ENCODE measurements around the gene PLAC1. TPM values are rescaled to one million over a fixed set of nuclear protein-coding genes. Genes with fewer than 3 reads are reported as not detected.

Gene PLAC1
- total and polyA plus RNA-seq, 2 of the 13 experiments (the other 11 are each of a cell fraction or from before 2014, with no cell fraction given): 0.40 to 2.7 TPM

GRCh38 chrX:134677332-134677731, 19.1 kb upstream of the PLAC1 start:
- Histone ChIP-seq H3K4me1 (ENCODE audit: insufficient read depth, low read length) (no peaks in the 10 kb centered on the region), H3K27me3 (ENCODE audit: control insufficient read depth in 1 of 2, insufficient read depth in 2 of 2, low read length in 2 of 2) (no peaks in the 10 kb centered on the region), H3K4me2 (ENCODE audit: low read depth, low read length) (no peak overlapping the region), H3K79me2 (ENCODE audit: insufficient read depth, low read length) (no peaks in the 10 kb centered on the region), H2AFZ (ENCODE audit: low read length) (no peak overlapping the region), H3K4me3 (replicated peaks in 1 of 3; ENCODE audit: insufficient read depth in 1 of 3, low read depth in 2 of 3, low read length in 3 of 3) (no peak overlapping the region), H3K9ac (ENCODE audit: insufficient read depth, low read depth, low read length) (no peak overlapping the region), H3K9me3 (ENCODE audit: low read length) (no peaks in the 10 kb centered on the region), H3K27ac (ENCODE audit: extremely low read length, insufficient read depth, low read length) (no peak overlapping the region), H3K36me3 (replicated peaks in 1 of 2; ENCODE audit: control insufficient read depth in 1 of 2, insufficient read depth in 2 of 2, low read length in 2 of 2) (no peaks in the 10 kb centered on the region), H4K20me1 (ENCODE audit: insufficient read depth, low read length) (no peaks in the 10 kb centered on the region)
- ChIA-PET CTCF (ENCODE audit: low intra/inter-chr PET ratio, low total read pairs) (no interaction called here), POLR2A (no interaction called here)
- ATAC-seq (no peak), FAIRE-seq (no peak), DNase-seq (ENCODE audit: low spot score) (no peak)
- in situ Hi-C loops (cut with HindIII; ENCODE audit: extremely low pct_ligation_motif_present, low pct_unique_long_range_greater_than_20kb): no loop called here
- intact Hi-C loops (cut with micrococcal nuclease; ENCODE audit: unreplicated experiment): no loop called here
- BruUV-seq (replicated peaks): no TSS peak
- 48% methylated on average over 4 of the region's 4 CpGs for WGBS (ENCODE audit: low lambda C conversion rate)
- TF ChIP-seq ATRX (CRISPR knock-in tag; IDR thresholded peaks at IDR 0.05; ENCODE audit: borderline replicate concordance) (no peak), HNRNPK (IDR thresholded peaks at IDR 0.05; ENCODE audit: low read depth, low read length, poor library complexity, severe bottlenecking) (no peak), CCAR2 (optimal IDR thresholded peaks at IDR 0.05; ENCODE audit: low read depth, low read length) (no peak), TRAFD1 (CRISPR knock-in tag; IDR thresholded peaks at IDR 0.05; ENCODE audit: borderline replicate concordance) (no peak), SOX13 (IDR thresholded peaks at IDR 0.05) (no peak), SOX13 (CRISPR knock-in tag; conservative IDR thresholded peaks at IDR 0.05 in 1 of 2, IDR thresholded peaks at IDR 0.05 in 1 of 2) (no peak), ARNTL (CRISPR knock-in tag; IDR thresholded peaks at IDR 0.05) (no peak), TSC22D2 (CRISPR knock-in tag; IDR thresholded peaks at IDR 0.05; ENCODE audit: borderline replicate concordance) (no peak), NR0B2 (CRISPR knock-in tag; IDR thresholded peaks at IDR 0.05) (no peak), SRSF1 (optimal IDR thresholded peaks at IDR 0.05; ENCODE audit: low read depth, low read length) (no peak), CCDC6 (CRISPR knock-in tag; IDR thresholded peaks at IDR 0.05) (no peak), HNF4G (IDR thresholded peaks at IDR 0.05; ENCODE audit: borderline replicate concordance, low read depth, low read length) (no peak), HNF4G (CRISPR knock-in tag; IDR thresholded peaks at IDR 0.05; ENCODE audit: borderline replicate concordance, low read depth) (no peak), HDAC6 (IDR thresholded peaks at IDR 0.05; ENCODE audit: low read depth, low read length) (no peak)
- TF ChIP-seq, protein P1, sequence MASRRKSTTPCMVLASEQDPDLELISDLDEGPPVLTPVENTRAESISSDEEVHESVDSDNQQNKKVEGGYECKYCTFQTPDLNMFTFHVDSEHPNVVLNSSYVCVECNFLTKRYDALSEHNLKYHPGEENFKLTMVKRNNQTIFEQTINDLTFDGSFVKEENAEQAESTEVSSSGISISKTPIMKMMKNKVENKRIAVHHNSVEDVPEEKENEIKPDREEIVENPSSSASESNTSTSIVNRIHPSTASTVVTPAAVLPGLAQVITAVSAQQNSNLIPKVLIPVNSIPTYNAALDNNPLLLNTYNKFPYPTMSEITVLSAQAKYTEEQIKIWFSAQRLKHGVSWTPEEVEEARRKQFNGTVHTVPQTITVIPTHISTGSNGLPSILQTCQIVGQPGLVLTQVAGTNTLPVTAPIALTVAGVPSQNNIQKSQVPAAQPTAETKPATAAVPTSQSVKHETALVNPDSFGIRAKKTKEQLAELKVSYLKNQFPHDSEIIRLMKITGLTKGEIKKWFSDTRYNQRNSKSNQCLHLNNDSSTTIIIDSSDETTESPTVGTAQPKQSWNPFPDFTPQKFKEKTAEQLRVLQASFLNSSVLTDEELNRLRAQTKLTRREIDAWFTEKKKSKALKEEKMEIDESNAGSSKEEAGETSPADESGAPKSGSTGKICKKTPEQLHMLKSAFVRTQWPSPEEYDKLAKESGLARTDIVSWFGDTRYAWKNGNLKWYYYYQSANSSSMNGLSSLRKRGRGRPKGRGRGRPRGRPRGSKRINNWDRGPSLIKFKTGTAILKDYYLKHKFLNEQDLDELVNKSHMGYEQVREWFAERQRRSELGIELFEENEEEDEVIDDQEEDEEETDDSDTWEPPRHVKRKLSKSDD (CRISPR knock-in tag; IDR thresholded peaks at IDR 0.05; ENCODE audit: low read depth): no peak
- TF ChIP-seq, protein P2, sequence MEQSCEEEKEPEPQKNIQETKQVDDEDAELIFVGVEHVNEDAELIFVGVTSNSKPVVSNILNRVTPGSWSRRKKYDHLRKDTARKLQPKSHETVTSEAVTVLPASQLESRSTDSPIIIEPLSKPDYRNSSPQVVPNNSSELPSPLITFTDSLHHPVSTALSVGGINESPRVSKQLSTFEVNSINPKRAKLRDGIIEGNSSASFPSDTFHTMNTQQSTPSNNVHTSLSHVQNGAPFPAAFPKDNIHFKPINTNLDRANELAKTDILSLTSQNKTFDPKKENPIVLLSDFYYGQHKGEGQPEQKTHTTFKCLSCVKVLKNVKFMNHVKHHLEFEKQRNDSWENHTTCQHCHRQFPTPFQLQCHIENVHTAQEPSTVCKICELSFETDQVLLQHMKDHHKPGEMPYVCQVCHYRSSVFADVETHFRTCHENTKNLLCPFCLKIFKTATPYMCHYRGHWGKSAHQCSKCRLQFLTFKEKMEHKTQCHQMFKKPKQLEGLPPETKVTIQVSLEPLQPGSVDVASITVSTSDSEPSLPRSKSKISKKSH (CRISPR knock-in tag; IDR thresholded peaks at IDR 0.05; ENCODE audit: borderline replicate concordance): no peak
- TF ChIP-seq, protein P3, sequence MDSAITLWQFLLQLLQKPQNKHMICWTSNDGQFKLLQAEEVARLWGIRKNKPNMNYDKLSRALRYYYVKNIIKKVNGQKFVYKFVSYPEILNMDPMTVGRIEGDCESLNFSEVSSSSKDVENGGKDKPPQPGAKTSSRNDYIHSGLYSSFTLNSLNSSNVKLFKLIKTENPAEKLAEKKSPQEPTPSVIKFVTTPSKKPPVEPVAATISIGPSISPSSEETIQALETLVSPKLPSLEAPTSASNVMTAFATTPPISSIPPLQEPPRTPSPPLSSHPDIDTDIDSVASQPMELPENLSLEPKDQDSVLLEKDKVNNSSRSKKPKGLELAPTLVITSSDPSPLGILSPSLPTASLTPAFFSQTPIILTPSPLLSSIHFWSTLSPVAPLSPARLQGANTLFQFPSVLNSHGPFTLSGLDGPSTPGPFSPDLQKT (CRISPR knock-in tag; IDR thresholded peaks at IDR 0.05; ENCODE audit: borderline replicate concordance): no peak

Data from HepG2 (cell line).